Cardiac septum (tissue), 1 donor: Measurements from ENCODE around the gene BCL7A. TPM values are rescaled to one million over a fixed set of nuclear protein-coding genes. Genes with fewer than 3 reads are reported as not detected.
"Not testable (repeated sequence)": the region's sequence is repeated elsewhere in the genome, so short reads cannot be mapped to it uniquely, and the experiment has no call there.

ENCODE experiments used
- DNase-seq: peaks from one replicate; pipeline ENCODE4 v3.0.0-alpha.2; 2020; ENCODE audit warnings: low spot score
- intact Hi-C: fragments of 100-400 bp; cut with DNase I; formaldehyde crosslinking; loops from one replicate; pipeline ENCODE4 v1.14.0; 2022
- total RNA-seq: library from RNA; stranded (reverse); fragmentation: NEBNext Ultra II Directional; extraction: Animal tissue kit (Norgen Biotek cat#: 25700); gene quantifications from one replicate; pipeline ENCODE4 v1.2.1, GENCODE V29; 2021
- donor health status: DM: no; HTN: no; CAD: no.

BCL7A gene
- total RNA-seq, 1 donor from 2014 or later = 18.2 TPM

- DNase-seq = no peak
- intact Hi-C loops = no loop called here
Observed at GRCh38 chr12:122102331-122102730, 80.6 kb downstream of the BCL7A start.

GRCh38 chr12:122104844-122105243 is 83.2 kb downstream of the BCL7A start:
- DNase-seq = no peak
- intact Hi-C loops = no loop called here

- intact Hi-C loops, DNase-seq: not testable (repeated sequence)
Observed at GRCh38 chr12:122105496-122105895, 83.8 kb downstream of the BCL7A start.

GRCh38 chr12:122106843-122107242 is 85.2 kb downstream of the BCL7A start:
- intact Hi-C loops = no loop called here
- DNase-seq = no peak

- intact Hi-C loops = no loop called here
- no peak for DNase-seq
Observed at GRCh38 chr12:122107261-122107660, 85.6 kb downstream of the BCL7A start.

- DNase-seq = no peak
- intact Hi-C loops = no loop called here
Observed at GRCh38 chr12:122111089-122111641, 89.5 kb downstream of the BCL7A start.

Other genes starting within 250 kb of the BCL7A start
- gene RHOF, start 228.2 kb upstream of the BCL7A start, total RNA-seq = 20.9 TPM
- gene SETD1B, start 217.9 kb upstream of the BCL7A start, total RNA-seq = 13.0 TPM
- gene HPD, start 163.0 kb upstream of the BCL7A start, total RNA-seq = 1.3 TPM
- gene PSMD9, start 133.1 kb upstream of the BCL7A start, total RNA-seq = 31.2 TPM
- 3.8 TPM for gene CFAP251, start 103.3 kb upstream of the BCL7A start, total RNA-seq
- 24.7 TPM for gene MLXIP, start 56.9 kb downstream of the BCL7A start, total RNA-seq
- gene IL31, start 152.3 kb downstream of the BCL7A start, total RNA-seq = not detected
- gene LRRC43, start 161.2 kb downstream of the BCL7A start, total RNA-seq = 0.43 TPM
- not detected for gene B3GNT4, start 181.8 kb downstream of the BCL7A start, total RNA-seq
- 30.9 TPM for gene DIABLO, start 204.2 kb downstream of the BCL7A start, total RNA-seq
- gene VPS33A, start 244.6 kb downstream of the BCL7A start, total RNA-seq = 9.2 TPM